GM12872 (cell line): ENCODE results near the gene ARHGAP22.
A peak's percentile ranks its signal among the peaks of the same experiment; 100 is the strongest.

Experiments
- CTCF ChIP-seq: IDR thresholded peaks from 3 replicates; pipeline ENCODE4 v1.5.1; 2011; ENCODE audit warnings: low read depth, mild to moderate bottlenecking, low read length, moderate library complexity; ENCODE audit not compliant: insufficient read depth

Gene ARHGAP22

GRCh38 chr10:48552946-48553564 lies 51.8 kb downstream of the ARHGAP22 start:
- TF ChIP-seq CTCF = no peak

- TF ChIP-seq CTCF = peak; percentile 71
These were observed 52.8 kb downstream of the ARHGAP22 start for GRCh38 chr10:48551861-48552591.

- TF ChIP-seq CTCF = no peak
These were observed 53.9 kb downstream of the ARHGAP22 start for GRCh38 chr10:48550977-48551376.

GRCh38 chr10:48550071-48550691 lies 54.7 kb downstream of the ARHGAP22 start:
- TF ChIP-seq CTCF = no peak

GRCh38 chr10:48549236-48549635 lies 55.6 kb downstream of the ARHGAP22 start:
- TF ChIP-seq CTCF = no peak

- TF ChIP-seq CTCF = 0 out of 3 replicates have a peak, but pooled peaks have one; percentile 13
These were observed 56.2 kb downstream of the ARHGAP22 start for GRCh38 chr10:48548531-48549135.

- no peak for TF ChIP-seq CTCF
These were observed 56.9 kb downstream of the ARHGAP22 start for GRCh38 chr10:48547981-48548380.
